SH-SY5Y (cell line): Measurements from ENCODE around the gene RMDN2.

Experiments
- GATA2 ChIP-seq: IDR thresholded peaks from 2 replicates; pipeline ENCODE4 v1.6.1; 2011; ENCODE audit warnings: mild to moderate bottlenecking, low read depth, low read length
- GATA3 ChIP-seq: IDR thresholded peaks from 2 replicates; pipeline ENCODE4 v1.6.1; 2011; ENCODE audit warnings: low read depth, mild to moderate bottlenecking, low read length, moderate library complexity

The RMDN2 gene

GRCh38 chr2:37987098-37987775 is 62.1 kb downstream of the RMDN2 start:
- no peak for TF ChIP-seq GATA2
- TF ChIP-seq GATA3 = no peak

- TF ChIP-seq GATA3 (no peak), GATA2 (no peak)
These were observed 67.5 kb downstream of the RMDN2 start for GRCh38 chr2:37992601-37993000.

GRCh38 chr2:37993143-37993542 is 68.1 kb downstream of the RMDN2 start:
- TF ChIP-seq GATA2 (no peak), GATA3 (no peak)

GRCh38 chr2:37997629-37998028 is 72.5 kb downstream of the RMDN2 start:
- TF ChIP-seq GATA2 (no peak), GATA3 (no peak)

- no peak for TF ChIP-seq GATA2
- TF ChIP-seq GATA3 = no peak
These were observed 75.6 kb downstream of the RMDN2 start for GRCh38 chr2:38000485-38001222.

- TF ChIP-seq GATA3 = no peak
- TF ChIP-seq GATA2 = no peak
These were observed 85.9 kb downstream of the RMDN2 start for GRCh38 chr2:38010995-38011394.

- no peak for TF ChIP-seq GATA3
- TF ChIP-seq GATA2 = no peak
These were observed 88.2 kb downstream of the RMDN2 start for GRCh38 chr2:38013158-38013752.

- no peak for TF ChIP-seq GATA2
- TF ChIP-seq GATA3 = no peak
These were observed 91.1 kb downstream of the RMDN2 start for GRCh38 chr2:38016219-38016618.

GRCh38 chr2:38017836-38018235 is 92.7 kb downstream of the RMDN2 start:
- no peak for TF ChIP-seq GATA3
- TF ChIP-seq GATA2 = no peak

- TF ChIP-seq GATA3 (no peak), GATA2 (no peak)
These were observed 96.5 kb downstream of the RMDN2 start for GRCh38 chr2:38021589-38021988.

- TF ChIP-seq GATA2 (no peak), GATA3 (no peak)
These were observed 101.8 kb downstream of the RMDN2 start for GRCh38 chr2:38026846-38027245.

- TF ChIP-seq GATA2 (no peak), GATA3 (no peak)
These were observed 103.7 kb downstream of the RMDN2 start for GRCh38 chr2:38028829-38029228.

GRCh38 chr2:38029512-38029911 is 104.4 kb downstream of the RMDN2 start:
- TF ChIP-seq GATA2 (no peak), GATA3 (no peak)

GRCh38 chr2:38030635-38031355 is 105.7 kb downstream of the RMDN2 start:
- TF ChIP-seq GATA2 (no peak), GATA3 (no peak)
